HG02973 (cell line): ENCODE results near the gene RELA.
"Not testable (repeated sequence)": the region's sequence is repeated elsewhere in the genome, so short reads cannot be mapped to it uniquely, and the experiment has no call there.

Experiments
- ATAC-seq: cut with Tn5 transposase; IDR thresholded peaks from one replicate; pipeline ENCODE4 v1.9.1; 2021; ENCODE audit warnings: moderate library complexity; ENCODE audit not compliant: unreplicated experiment

Gene RELA

DNA sequence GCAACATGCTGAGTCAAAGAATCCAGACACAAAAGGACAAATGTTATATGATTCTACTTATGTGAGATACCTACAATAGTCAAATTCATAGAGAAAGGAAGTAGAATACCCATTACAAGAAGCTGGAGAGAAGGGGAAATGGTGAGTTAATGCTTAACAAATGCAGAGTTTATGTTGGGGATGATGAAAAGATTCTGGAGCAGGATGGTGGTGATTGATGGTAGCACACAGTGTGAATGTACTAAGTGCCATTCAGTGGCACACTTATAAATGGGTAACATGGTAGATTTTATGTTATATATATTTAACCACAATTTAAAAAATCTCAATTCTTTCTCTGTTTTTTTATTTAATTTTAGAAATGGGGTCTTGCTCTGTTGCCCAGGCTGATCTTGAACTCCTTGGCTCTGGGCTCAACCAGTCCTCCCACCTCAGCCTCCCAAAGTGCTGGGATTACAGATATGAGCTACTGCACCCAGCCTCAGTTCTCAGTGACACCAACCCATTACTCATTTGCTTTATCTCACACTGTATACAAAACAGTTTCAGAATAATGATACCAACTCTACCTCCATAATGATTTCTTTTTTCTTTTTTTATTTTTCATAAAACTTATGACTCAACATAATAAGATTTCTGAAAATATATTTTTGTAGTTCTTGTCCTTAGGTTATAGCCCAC is 9.6 kb upstream of the RELA start:
- ATAC-seq, result no peak

DNA sequence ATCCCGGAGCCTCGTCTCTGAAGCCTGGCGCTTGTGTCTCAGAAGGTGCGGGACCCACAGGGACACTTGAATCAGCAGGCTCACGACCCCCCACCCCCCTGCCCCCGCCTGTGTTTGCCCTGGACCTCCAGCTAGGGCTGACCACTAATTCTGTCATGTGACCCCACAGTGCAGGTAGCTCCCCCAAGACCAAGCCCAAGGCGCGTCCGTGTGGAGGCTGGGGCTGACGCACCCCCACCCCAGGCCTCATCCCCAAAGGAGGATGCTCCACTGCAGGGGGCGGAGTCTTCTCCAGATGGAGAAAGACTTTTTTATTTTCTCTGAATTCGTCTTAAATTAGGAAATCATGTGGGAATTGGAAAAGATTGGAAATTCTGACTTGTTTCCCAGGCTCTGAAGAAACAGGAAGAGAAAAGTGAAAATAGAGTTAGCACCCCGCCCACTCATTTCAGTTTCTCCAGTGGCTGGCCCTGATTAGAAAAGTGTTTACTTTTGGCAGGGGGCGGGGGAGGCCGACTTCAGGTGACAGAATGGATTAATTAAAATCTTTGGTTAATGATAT is 1.0 kb upstream of the RELA start:
- peak; percentile 5 for ATAC-seq

DNA sequence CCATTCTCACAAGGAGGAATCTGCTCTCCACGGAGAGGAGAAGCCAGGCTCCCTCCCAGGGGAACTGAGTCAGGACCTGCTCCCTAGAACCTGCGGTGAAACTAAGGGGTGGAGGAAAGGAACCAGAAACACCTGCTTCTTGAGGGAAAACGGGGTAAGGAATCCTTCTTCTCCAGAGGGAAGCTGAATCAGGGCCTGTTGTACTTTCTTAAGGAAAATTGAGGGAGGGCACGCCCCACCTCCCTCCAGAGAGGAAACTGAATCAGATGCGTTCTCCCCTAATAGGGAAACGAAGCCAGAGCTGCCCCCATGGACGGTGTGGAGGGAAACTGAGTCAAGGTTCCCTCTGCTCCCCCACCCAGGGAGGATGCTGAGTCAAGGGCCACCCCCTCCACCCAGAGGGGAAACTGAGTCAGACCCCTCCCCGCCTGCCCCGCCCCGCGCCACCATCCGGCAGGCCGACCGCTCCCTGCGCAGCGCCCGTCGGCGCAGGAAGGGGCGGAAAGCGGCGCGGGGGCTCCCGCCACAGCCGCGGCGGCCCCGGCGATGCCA is 393 bp downstream of the RELA start:
- ATAC-seq, result no peak

DNA sequence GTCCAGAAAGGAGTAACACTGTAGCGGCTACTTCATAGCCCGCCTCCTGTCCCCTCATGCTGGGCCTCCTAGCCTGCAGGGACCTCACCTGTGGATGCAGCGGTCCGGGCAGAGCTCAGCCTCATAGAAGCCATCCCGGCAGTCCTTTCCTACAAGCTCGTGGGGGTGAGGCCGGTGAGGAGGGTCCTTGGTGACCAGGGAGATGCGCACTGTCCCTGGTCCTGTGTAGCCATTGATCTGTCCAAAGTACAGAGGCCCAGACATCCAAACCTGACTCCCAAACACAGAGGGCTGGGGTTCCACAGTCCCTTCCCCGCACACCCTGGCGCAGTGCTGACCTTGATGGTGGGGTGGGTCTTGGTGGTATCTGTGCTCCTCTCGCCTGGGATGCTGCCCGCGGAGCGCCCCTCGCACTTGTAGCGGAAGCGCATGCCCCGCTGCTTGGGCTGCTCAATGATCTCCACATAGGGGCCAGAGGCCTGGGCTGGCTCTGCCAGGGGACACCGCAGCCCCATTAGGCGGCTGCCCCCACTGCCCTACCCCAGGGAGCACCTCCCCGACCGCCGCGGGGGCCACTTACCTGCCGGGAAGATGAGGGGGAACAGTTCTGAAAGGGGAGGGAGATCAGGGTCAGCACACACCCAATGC is 993 bp downstream of the RELA start:
- no peak for ATAC-seq

DNA sequence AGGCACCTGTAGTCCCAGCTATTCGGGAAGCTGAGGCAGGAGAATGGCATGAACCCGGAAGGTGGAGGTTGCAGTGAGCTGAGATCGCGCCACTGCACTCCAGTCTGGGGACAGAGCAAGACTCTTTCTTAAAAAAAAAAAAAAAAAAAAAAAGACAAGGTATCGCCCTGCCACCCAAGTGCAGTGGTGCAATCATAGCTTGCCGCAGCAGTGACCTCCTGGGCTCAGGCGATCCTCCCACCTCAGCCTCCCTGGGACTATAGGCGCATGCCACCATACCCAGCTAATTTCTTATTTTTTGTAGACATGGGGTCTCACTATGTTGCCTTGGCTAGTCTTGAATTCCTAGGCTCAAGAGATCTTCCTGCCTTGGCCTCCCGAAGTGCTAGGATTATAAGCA is 1.8 kb downstream of the RELA start:
- not testable (repeated sequence) for ATAC-seq

DNA sequence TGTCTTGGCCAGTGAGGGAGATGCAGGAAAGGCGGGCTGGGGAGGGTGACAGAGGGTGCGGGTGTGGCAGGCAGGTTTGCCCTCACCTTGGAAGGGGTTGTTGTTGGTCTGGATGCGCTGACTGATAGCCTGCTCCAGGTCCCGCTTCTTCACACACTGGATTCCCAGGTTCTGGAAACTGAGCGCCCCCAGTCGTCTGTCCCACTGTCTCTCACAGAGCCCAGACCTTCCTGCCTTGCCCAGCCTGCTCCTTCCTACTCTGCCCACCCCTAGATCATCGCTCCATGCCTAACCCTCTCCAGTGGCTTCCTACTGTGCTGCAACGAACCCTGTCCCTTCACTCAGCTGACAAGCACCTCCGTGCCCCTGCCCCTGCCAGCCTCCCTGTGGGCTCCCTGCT is 2.7 kb downstream of the RELA start:
- ATAC-seq, result no peak

DNA sequence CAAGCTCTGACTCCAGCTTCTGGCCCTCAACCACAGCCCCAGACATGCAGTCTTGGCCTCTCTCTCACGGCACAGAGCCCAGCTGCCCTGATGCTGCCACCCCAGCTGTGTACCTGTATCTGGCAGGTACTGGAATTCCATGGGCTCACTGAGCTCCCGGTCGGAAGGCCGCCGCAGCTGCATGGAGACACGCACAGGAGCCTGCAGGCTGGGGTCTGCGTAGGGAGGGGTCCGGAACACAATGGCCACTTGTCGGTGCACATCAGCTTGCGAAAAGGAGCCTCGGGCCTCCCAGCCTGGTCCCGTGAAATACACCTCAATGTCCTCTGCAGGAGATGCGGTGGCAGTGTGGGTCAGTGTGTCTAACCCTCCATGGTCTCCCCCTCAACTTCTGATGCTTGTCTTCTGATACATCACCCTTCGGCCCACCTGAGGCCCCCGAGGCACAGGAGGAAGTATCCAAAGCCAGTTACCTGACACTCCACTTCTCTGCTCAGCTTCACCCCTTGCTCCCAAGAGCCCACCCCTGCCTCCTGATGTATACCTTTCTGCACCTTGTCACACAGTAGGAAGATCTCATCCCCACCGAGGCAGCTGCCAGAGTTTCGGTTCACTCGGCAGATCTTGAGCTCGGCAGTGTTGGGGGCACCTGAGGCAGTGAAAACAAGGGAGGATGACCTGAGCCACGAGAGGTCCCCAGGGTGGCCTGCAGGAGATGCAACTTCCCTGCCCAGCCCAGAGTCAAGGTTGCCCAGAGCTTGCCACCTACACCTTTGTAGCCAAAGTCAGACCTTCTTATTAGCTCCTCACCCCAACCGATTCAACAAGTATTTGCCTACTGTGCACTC is 4.3 kb downstream of the RELA start:
- ATAC-seq, result no peak

DNA sequence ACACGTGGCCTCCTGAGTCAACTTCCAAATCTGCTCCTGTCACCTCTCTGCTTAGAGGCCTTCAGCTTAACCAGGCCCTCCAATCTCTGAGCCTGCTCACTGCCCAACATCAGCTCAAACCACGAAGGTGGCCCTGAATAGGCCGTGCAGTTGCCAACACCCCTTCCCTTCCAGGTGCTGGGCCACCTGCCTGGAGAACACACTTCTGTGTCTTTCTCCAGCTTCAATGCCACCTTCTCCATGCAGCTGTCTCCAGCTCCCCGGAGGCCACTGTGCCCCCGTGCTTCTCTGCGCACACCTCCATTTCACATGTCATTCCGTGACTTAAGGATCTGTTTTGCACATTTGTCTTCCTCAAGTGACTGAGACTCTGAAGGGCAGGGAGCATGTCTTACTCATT is 5.3 kb downstream of the RELA start:
- ATAC-seq, result no peak

DNA sequence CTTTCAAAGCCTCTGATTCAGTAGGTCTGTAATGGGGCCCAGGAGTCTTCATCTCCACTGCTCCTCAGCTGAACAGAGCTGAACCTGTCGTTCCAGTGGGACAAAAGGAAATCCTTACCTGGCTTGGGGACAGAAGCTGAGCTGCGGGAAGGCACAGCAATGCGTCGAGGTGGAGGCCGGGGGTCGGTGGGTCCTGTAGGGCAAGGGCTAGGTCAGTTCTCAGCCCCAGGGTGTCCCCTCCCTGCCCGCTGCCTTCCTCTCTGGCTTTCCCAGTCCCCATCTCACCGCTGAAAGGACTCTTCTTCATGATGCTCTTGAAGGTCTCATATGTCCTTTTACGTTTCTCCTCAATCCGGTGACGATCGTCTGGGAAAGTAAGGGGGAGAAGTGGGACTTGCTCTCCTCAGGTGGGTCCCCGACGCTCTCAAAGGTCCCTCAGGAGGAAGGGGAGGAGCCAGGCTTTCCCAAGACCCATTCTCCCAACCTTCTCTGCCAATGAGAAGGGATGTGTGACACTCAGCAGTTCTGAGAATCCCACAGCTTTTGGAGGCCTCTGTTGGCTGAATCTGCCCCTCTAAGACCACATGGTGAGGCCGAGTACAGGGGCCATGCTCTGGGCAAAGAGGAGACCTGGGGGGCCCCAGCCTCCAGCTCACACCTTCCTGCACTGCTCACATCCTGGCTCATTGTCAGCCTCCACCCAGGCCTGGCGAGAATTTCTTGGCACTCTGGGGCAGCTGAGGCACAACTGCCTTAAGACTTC is 7.0 kb downstream of the RELA start:
- no peak for ATAC-seq

DNA sequence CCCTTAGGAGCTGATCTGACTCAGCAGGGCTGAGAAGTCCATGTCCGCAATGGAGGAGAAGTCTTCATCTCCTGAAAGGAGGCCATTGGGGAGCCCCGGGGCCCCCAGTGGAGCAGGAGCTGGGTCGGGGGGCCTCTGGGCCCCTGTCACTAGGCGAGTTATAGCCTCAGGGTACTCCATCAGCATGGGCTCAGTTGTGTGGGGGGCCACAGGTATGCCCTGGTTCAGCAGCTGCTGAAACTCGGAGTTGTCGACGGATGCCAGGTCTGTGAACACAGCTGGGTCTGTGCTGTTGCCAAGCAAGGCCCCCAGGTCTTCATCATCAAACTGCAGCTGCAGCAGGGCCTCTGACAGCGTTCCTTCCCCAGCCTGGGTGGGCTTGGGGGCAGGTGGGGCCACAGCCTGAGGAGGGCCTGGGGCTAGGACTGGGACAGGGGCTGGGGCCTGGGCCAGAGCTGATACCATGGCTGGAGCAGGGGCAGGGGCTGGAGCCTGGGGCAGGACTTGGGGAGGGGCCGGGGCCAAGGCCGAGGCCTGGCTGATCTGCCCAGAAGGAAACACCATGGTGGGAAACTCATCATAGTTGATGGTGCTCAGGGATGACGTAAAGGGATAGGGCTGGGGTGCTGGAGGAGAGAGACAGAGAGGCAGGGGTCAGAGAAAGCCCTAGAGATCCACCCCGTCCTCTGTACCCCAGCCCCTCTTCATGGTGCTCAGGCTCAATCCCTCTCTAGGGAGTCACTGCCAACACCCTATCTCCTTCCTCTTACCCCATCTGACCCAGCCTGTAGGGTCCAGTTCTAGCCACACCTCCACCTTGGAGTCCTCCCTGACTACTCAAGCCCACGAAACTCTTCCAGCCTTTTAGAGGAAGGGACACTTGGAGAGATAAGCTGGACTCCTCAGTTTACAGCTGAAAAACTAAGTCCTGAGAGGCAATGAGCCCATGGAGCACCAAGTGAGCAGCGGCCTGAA is 8.1 kb downstream of the RELA start:
- ATAC-seq, result no peak

DNA sequence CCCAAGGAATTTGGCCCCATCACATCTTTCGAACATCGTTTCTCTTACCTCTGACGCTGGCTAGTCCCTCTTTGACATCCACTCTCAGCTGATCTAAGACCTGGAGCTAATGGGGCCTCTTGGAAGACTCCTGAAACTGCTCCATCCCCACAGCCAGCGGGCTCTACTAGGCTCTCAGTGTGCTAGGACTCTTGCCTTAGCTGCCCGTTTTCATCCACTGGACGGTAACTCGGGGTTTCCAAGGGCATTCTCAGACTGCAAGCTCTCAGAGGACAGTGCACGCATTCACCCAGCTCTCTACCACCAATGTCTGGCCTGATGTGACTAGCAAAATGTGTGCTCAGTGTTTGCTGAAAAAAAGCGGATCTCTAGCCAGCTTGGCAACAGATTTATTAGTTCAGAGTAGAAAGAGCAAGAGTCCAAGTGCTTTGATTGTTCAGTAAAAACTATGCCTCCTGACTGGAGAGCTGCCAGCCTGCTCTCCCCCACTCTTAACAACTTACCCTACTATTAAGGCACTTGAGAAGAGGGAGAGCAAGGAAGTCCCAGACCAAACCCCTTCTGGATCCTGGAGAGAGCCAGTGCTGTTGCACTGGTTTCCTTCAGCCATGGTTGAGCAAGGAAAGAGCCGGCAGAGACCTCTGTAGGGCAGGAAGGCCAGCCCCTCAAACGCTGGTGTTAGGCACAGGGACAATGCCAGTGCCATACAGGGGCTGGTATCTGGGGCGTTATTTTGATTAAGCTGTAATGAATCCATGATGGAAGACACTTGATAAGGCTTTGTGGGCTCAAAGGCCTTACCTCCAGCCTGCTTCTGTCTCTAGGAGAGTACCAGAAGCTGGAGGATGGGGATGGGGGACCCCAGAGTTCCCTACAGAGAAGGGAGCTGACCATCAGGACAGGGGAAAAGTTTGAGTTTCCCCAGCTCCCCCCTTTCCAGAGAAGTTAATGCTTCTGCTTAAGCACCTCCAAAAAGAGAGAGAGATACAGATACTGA is 9.2 kb downstream of the RELA start:
- peak; percentile 0 for ATAC-seq

DNA sequence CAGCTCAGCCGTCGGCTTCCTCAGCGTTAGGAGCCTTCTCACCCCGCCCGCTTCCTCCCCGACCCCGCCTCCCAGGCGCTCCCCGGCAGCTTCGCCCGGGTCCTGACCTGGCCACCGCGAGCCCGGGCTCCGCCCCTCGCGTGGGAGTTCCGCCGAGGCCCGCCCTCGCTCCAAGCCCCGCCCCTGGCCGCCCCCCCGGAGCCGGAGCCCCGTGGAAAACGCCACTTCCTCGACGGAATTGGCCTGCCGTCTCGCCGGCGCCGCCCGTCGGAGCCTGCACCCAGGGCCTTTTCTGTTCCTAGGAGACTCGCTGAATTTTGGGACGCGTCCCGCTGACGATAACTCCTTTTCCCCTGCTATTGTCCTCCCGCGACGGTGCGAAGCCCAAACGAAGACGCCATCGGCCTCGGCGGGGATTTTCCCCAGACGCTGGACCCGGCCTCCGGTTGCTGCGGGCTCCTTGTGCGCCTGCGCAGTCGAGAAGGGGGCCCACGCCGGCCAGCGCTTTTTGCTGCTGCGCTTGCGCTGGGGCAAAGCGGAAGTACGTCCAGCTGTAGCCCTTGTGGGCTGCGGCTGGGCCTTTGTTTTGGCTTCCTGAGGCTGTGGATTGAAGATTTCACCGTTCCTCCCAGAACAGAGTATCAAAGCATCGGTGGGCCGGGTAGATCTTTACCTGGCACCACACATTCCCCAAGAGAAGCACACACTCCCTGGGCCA is 10.0 kb downstream of the RELA start:
- ATAC-seq, result peak; percentile 61

DNA sequence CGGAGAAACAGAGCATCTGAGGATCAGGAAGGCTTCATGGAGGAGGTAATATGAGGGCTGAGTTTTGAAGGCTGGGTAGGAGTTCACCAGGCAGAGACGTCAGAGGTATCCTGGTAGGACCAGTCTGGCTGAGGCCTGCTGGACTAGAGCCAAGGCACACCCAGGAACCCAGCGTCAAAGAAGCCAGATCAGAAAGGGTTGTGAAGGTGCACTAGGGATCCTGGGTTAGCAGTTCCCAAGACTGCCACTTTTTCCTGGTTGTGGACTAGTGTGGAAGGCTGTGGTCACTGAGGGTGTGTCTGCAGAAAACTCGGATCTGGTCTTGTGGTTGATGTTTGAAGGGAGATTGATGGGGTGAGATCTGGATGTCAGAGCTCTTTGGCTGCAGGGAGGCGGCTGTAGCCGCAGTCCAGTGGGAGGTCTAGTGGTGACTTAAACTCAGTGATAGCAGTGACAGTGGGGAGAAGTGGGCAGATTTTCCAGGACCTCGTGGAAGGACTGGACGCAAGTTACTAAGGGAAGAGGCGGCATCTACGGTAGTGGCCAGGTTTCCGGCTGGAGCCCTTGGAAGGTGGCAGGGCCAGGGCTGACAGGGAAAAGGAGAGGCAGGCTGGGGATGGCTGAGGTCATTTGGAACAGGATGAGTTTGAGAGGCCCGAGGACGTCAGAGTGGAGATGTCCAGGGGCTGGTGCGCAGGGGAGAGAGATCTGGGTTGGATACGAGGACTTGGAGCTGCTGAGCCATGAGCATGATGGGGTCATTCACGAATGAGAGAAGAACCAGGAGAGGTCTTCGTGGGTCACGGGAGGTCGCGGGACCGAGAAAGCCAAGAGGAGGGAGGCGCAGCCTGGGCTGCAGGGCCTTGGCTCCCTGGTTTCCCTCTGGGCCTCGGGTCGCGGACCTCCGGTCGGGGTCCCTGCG is 10.9 kb downstream of the RELA start:
- ATAC-seq, result no peak

DNA sequence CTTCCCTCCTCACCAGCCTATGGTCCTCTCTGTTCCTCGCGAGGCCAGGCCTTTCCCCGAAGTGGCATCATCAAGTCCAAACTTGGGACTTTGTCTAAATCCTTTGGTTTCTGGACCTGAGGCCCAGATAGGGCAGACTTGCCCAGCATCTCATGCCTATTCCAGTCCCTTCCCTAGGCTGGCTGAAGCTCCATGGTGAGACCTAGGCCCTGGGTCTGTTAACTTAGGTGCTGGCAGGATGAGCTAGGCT is 11.5 kb downstream of the RELA start:
- no peak for ATAC-seq

DNA sequence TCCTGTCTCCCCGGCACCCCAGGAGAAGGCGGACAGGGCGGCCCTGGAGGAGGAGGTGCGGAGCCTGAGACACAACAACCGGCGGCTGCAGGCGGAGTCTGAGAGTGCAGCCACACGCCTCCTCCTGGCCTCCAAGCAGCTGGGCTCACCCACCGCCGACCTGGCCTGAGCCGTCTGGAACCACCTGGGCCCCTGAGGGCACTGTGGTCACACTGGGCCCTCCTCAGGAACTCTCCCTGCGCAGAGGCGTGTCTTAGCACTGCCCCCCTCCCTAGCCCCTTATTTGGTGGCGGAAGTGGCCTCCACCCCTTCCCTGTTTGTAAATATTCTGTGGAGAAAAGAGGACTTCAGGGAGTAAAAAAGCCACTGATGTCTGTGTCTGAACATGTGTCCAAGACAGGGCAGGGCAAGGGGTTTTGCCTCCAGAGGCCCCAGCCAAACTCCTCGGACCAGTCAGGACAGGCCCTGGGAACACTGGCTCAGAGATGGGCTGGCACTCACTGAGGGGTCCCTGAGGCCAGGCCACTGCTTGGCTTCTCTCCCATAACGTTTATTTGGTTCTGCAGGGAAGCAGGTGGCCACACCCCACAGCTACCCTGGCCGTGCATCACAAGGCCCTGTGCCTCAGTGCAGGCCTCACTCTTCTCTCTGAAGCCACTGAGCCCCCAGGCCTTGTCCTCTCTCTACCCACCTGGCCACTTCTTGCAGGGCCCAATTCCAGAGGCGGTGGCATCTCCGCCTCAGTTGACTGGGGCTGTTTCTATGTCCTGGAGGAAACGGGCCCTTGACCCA is 12.0 kb downstream of the RELA start:
- no peak for ATAC-seq
